Caco-2 (cell line): ENCODE data around the gene AIG1. TPM values are rescaled to one million over a fixed set of nuclear protein-coding genes. Genes with fewer than 3 reads are reported as not detected.

Experiments
- BruUV-seq: library from RNA; stranded (reverse); fragments of 400-500 nt; replicated peaks from 2 replicates; lab custom pipeline; 2021; lab: Mats Ljungman, UMichigan
- CTCF ChIA-PET: fragments of 300-600 bp; sonication (Branson Sonifier 250); formaldehyde crosslinking; loops from one replicate; lab custom pipeline; 2022; ENCODE audit warnings: antibody characterized with exemption; lab: Charles Lee
- POLR2A ChIA-PET: fragments of 300-600 bp; sonication (Branson Sonifier 250); formaldehyde crosslinking; loops from one replicate; lab custom pipeline; 2022; ENCODE audit warnings: antibody characterized with exemption; lab: Charles Lee
- DNase-seq, 2 experiments: peaks; one replicate each; pipeline versions ENCODE4 v3.0.0 to v3.0.0-alpha.2; 2020 to 2022
- H3K27me3 ChIP-seq: replicated peaks from 2 replicates; pipeline ENCODE4 v1.6.0; 2011; ENCODE audit warnings: low read length; ENCODE audit not compliant: control insufficient read depth, insufficient read depth
- H3K36me3 ChIP-seq: 2 replicates; pipeline ENCODE4 v1.5.1; 2011; ENCODE audit warnings: low read length; ENCODE audit not compliant: control insufficient read depth, insufficient read depth
- H3K4me1 ChIP-seq: fragments of 250-450 bp; sonication (Bioruptor Pico); 2 replicates; pipeline ENCODE4 v1.5.1; 2020; ENCODE audit warnings: mild to moderate bottlenecking
- H3K4me3 ChIP-seq: 2 replicates; pipeline ENCODE4 v1.5.1; 2011; ENCODE audit warnings: low read depth, mild to moderate bottlenecking, control low read depth, low read length
- H3K9me3 ChIP-seq: fragments of 250-450 bp; sonication (Bioruptor Pico); 2 replicates; pipeline ENCODE4 v1.5.1; 2020; ENCODE audit warnings: mild to moderate bottlenecking, moderate library complexity
- H3K27ac Mint-ChIP-seq: one replicate; pipeline ENCODE4 v1.8.0; 2022; ENCODE audit warnings: mixed read lengths; ENCODE audit not compliant: unreplicated experiment
- H3K27me3 Mint-ChIP-seq: one replicate; pipeline ENCODE4 v1.8.0; 2022; ENCODE audit warnings: mixed read lengths; ENCODE audit not compliant: insufficient read depth, unreplicated experiment
- H3K36me3 Mint-ChIP-seq: one replicate; pipeline ENCODE4 v1.8.0; 2022; ENCODE audit warnings: mild to moderate bottlenecking, mixed read lengths; ENCODE audit not compliant: insufficient read depth, unreplicated experiment
- H3K4me1 Mint-ChIP-seq: one replicate; pipeline ENCODE4 v1.8.0; 2022; ENCODE audit warnings: low read depth, mixed read lengths; ENCODE audit not compliant: unreplicated experiment
- H3K4me3 Mint-ChIP-seq: one replicate; pipeline ENCODE4 v1.8.0; 2022; ENCODE audit warnings: mild to moderate bottlenecking, moderate library complexity, mixed read lengths; ENCODE audit not compliant: unreplicated experiment
- H3K9me3 Mint-ChIP-seq: one replicate; pipeline ENCODE4 v1.8.0; 2022; ENCODE audit warnings: mixed read lengths; ENCODE audit not compliant: unreplicated experiment
- CTCF ChIP-seq, 2 experiments: fragments of 200-600 bp in 1 of 2; IDR thresholded peaks; 1 replicate in 1 of 2; 2 replicates in 1 of 2; pipeline versions ENCODE4 v1.5.1 to v1.8.0; 2011 to 2022; ENCODE audit warnings: antibody characterized with exemption in 1 of 2, control low read depth in 1 of 2, inconsistent platforms in 1 of 2, low read depth in 1 of 2, low read length in 1 of 2, mild to moderate bottlenecking in 1 of 2, moderate library complexity in 1 of 2; ENCODE audit not compliant: insufficient read depth in 1 of 2, severe bottlenecking in 1 of 2, unreplicated experiment in 1 of 2
- intact Hi-C: fragments of 100-400 bp; cut with micrococcal nuclease; formaldehyde crosslinking; loops from one replicate; pipeline ENCODE4 v1.10.0; 2022; ENCODE audit not compliant: unreplicated experiment
- total RNA-seq: library from RNA; stranded (reverse); gene quantifications from 2 replicates; pipeline ENCODE4 v1.2.3, GENCODE V29; 2022

The AIG1 gene
- total RNA-seq, 1 experiment from 2014 or later: 27.6 TPM

DNA sequence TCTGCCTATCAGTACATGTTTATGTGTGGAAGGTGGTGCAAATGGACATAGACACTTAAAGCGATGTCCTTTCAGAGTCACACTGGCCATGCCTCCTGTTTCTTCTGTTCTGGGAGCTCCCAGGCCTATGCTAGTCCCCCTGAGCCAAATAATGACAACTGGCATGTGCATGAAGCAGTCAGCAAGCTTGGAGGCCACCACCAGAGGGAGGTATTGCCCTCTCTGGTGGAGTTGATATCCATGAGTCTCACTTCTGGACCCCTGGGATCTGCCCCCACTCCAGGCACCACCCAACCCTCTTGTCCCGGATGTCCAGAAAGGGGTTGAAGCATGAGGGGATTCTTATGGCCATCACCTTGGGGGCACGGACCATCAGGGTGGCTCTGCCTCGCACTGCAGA is 172.2 kb downstream of the AIG1 start:
- Mint-ChIP-seq H3K4me3 (no peak overlapping the region), H3K27ac (no peak overlapping the region), H3K27me3 (no peaks in the 10 kb centered on the region), H3K9me3 (peaks cover 9% of the 10 kb centered on the region), H3K36me3 (no peaks in the 10 kb centered on the region), H3K4me1 (peaks cover 7% of the 10 kb centered on the region)
- peaks cover 10% of the 10 kb centered on the region for H3K4me1 ChIP-seq
- intact Hi-C loops: loop anchor here (1.0 kb wide), 2 partner anchors 46 to 194 kb away; no protein-coding TSS in a partner anchor
- POLR2A ChIA-PET: no interaction called here
- no peaks in the 10 kb centered on the region for H3K9me3 ChIP-seq
- H3K36me3 ChIP-seq: no peaks in the 10 kb centered on the region
- TF ChIP-seq CTCF (IDR thresholded peaks at IDR 0.05; ENCODE audit: insufficient read depth in 1 of 2, low read depth in 1 of 2, low read length in 1 of 2, severe bottlenecking in 1 of 2, unreplicated experiment in 1 of 2): peak; percentile 54 to 67
- CTCF ChIA-PET: interaction anchor here (0.6 to 2.3 kb wide), 5 partner anchors 18 to 758 kb away, joined by 3 to 6 read pairs (median 5); no protein-coding TSS in a partner anchor
- DNase-seq: peak; percentile 49 to 54
- BruUV-seq: no TSS peak
- no peak overlapping the region for H3K4me3 ChIP-seq
- no peaks in the 10 kb centered on the region for H3K27me3 ChIP-seq

DNA sequence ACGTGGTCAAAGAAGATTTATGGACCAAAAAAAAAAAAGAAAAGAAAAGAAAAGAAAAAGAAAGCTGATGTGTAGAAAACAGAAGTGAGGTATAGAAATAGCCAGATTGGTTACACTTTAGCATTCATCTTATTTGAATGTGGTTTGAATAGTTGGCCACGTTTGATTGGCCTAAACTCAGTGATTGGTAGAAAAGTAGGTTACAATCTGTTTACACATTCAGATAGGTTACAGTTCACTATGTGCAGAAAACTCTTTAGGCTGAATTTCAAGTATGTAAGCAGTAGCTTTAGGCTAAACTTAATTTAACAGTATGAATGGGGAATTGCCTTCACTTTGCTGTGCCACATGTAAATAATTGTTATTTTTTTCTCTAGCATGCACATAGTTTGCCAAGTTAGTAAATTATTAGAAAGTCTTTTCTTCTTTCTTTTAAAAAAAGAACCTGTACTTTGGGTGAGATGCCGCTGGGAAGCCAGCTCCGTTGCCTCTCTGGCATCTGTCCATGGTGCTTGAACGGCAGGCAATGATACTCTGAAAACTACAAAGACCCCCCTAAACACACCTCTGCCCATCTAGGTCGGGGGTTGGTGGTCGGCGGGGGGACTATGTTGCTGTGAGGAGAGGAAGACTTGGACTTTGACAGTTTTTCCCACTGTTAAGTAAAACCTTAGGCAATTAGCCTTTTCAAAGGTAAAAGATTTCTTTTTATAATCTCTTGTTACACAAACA is 173.0 kb downstream of the AIG1 start:
- DNase-seq: no peak
- ChIA-PET POLR2A (no interaction called here), CTCF (interaction anchor here (0.6 to 1.8 kb wide), 2 partner anchors 105 to 274 kb away, joined by 3 to 5 read pairs; no protein-coding TSS in a partner anchor)
- H3K27me3 Mint-ChIP-seq: no peaks in the 10 kb centered on the region
- peaks cover 3% of the 10 kb centered on the region; the same call in 1 of the 2 replicates for H3K4me1 ChIP-seq
- no peaks in the 10 kb centered on the region for H3K36me3 Mint-ChIP-seq
- H3K27me3 ChIP-seq: no peaks in the 10 kb centered on the region
- TF ChIP-seq CTCF (IDR thresholded peaks at IDR 0.05; ENCODE audit: insufficient read depth in 1 of 2, low read depth in 1 of 2, low read length in 1 of 2, severe bottlenecking in 1 of 2, unreplicated experiment in 1 of 2): no peak
- BruUV-seq: no TSS peak
- H3K4me1 Mint-ChIP-seq: no peaks in the 10 kb centered on the region
- H3K4me3 ChIP-seq: no peak overlapping the region
- H3K9me3 ChIP-seq: no peaks in the 10 kb centered on the region
- H3K9me3 Mint-ChIP-seq: peaks cover under 1% of the 10 kb centered on the region
- no peak overlapping the region for H3K27ac Mint-ChIP-seq
- intact Hi-C loops: loop anchor here (1.0 kb wide), 2 partner anchors 46 to 194 kb away; no protein-coding TSS in a partner anchor
- H3K36me3 ChIP-seq: no peaks in the 10 kb centered on the region
- no peak overlapping the region for H3K4me3 Mint-ChIP-seq

GRCh38 chr6:143234734-143235133 is 174.0 kb downstream of the AIG1 start:
- Mint-ChIP-seq H3K9me3 (no peaks in the 10 kb centered on the region), H3K27me3 (no peaks in the 10 kb centered on the region), H3K4me3 (no peak overlapping the region), H3K36me3 (no peaks in the 10 kb centered on the region), H3K4me1 (no peaks in the 10 kb centered on the region), H3K27ac (no peak overlapping the region)
- no TSS peak for BruUV-seq
- no peak for DNase-seq
- H3K4me1 ChIP-seq: peaks cover 3% of the 10 kb centered on the region; the same call in 1 of the 2 replicates
- TF ChIP-seq CTCF (IDR thresholded peaks at IDR 0.05; ENCODE audit: insufficient read depth in 1 of 2, low read depth in 1 of 2, low read length in 1 of 2, severe bottlenecking in 1 of 2, unreplicated experiment in 1 of 2): no peak
- intact Hi-C loops: no loop called here
- no peak overlapping the region for H3K4me3 ChIP-seq
- CTCF ChIA-PET: no interaction called here
- POLR2A ChIA-PET: no interaction called here
- no peaks in the 10 kb centered on the region for H3K9me3 ChIP-seq
- no peaks in the 10 kb centered on the region for H3K36me3 ChIP-seq
- H3K27me3 ChIP-seq: no peaks in the 10 kb centered on the region
